ENCODE data around the gene GATM. TPM values are rescaled to one million over a fixed set of nuclear protein-coding genes. Genes with fewer than 3 reads are reported as not detected.

The GATM gene
- total and polyA plus RNA-seq, 12 donors: 3.6 to 73.2 (median 25.8) TPM

GRCh38 chr15:45341790-45342189, 36.6 kb downstream of the GATM start:
- Histone ChIP-seq H3K36me3 (replicated peaks in 1 of 2) (no peaks in the 10 kb centered on the region), H3K4me3 (no peak overlapping the region), H3K27ac (no peak overlapping the region), H3K4me1 (replicated peaks in 1 of 2) (no peaks in the 10 kb centered on the region), H3K27me3 (no peaks in the 10 kb centered on the region), H3K9me3 (replicated peaks in 1 of 3) (no peaks in the 10 kb centered on the region)
- WGBS, 4 donors: 77 to 85% (median 82%) methylated on average over 4 of the region's 4 CpGs
- DNase-seq: no peak
- TF ChIP-seq, protein P1, sequence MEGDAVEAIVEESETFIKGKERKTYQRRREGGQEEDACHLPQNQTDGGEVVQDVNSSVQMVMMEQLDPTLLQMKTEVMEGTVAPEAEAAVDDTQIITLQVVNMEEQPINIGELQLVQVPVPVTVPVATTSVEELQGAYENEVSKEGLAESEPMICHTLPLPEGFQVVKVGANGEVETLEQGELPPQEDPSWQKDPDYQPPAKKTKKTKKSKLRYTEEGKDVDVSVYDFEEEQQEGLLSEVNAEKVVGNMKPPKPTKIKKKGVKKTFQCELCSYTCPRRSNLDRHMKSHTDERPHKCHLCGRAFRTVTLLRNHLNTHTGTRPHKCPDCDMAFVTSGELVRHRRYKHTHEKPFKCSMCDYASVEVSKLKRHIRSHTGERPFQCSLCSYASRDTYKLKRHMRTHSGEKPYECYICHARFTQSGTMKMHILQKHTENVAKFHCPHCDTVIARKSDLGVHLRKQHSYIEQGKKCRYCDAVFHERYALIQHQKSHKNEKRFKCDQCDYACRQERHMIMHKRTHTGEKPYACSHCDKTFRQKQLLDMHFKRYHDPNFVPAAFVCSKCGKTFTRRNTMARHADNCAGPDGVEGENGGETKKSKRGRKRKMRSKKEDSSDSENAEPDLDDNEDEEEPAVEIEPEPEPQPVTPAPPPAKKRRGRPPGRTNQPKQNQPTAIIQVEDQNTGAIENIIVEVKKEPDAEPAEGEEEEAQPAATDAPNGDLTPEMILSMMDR (IDR thresholded peaks at IDR 0.05): no peak
- no peak for TF ChIP-seq POLR2A (IDR thresholded peaks at IDR 0.05)
- intact Hi-C loops (cut with DNase I): no loop called here

- H3K4me1 ChIP-seq (replicated peaks in 1 of 2): no peaks in the 10 kb centered on the region
- no peaks in the 10 kb centered on the region for H3K27me3 ChIP-seq
- TF ChIP-seq POLR2A (IDR thresholded peaks at IDR 0.05): no peak
- TF ChIP-seq, protein P1 (IDR thresholded peaks at IDR 0.05): no peak
- no peak for DNase-seq
- intact Hi-C loops (cut with DNase I): no loop called here
- WGBS, 4 donors: 67 to 83% (median 70%) methylated on average over 3 of the region's 3 CpGs
- H3K9me3 ChIP-seq (replicated peaks in 1 of 3): no peaks in the 10 kb centered on the region
- H3K36me3 ChIP-seq (replicated peaks in 1 of 2): no peaks in the 10 kb centered on the region
- H3K27ac ChIP-seq: no peak overlapping the region
- no peak overlapping the region for H3K4me3 ChIP-seq
Observed at GRCh38 chr15:45340429-45340828, 37.9 kb downstream of the GATM start.

GRCh38 chr15:45338417-45338816, 39.9 kb downstream of the GATM start:
- no peak for DNase-seq
- Histone ChIP-seq H3K27me3 (no peaks in the 10 kb centered on the region), H3K9me3 (replicated peaks in 1 of 3) (no peaks in the 10 kb centered on the region), H3K4me1 (replicated peaks in 1 of 2) (no peaks in the 10 kb centered on the region), H3K4me3 (no peak overlapping the region), H3K27ac (no peak overlapping the region), H3K36me3 (replicated peaks in 1 of 2) (no peaks in the 10 kb centered on the region)
- no peak for TF ChIP-seq POLR2A (IDR thresholded peaks at IDR 0.05)
- TF ChIP-seq, protein P1 (IDR thresholded peaks at IDR 0.05): no peak
- 66 to 78% (median 71%) methylated on average over 3 of the region's 3 CpGs for WGBS, 4 donors
- intact Hi-C loops (cut with DNase I): no loop called here

DNA sequence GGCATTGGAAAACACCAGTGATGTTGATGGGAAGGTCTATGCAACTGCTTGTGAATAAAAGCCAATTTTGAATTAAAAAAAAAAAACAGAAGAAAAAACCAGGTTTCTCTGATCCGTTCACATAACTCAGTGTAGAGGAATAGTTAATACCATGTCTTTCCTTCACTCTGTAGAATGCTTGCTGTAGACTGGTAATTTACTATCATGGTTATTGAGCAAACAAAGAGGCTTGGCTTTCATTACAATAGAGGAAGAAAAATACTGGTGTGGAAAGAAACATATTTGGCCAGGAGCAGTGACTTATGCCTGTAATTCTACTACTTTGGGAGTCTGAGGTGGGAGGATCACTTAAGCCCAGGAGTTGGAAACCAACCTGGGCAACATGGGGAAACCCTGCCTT, 41.1 kb downstream of the GATM start:
- H3K4me3 ChIP-seq: no peak overlapping the region
- no peaks in the 10 kb centered on the region for H3K36me3 ChIP-seq (replicated peaks in 1 of 2)
- intact Hi-C loops (cut with DNase I): no loop called here
- no peaks in the 10 kb centered on the region for H3K9me3 ChIP-seq (replicated peaks in 1 of 3)
- no peaks in the 10 kb centered on the region for H3K27me3 ChIP-seq
- 71 to 84% (median 74%) methylated on average over 1 of the region's 1 CpG for WGBS, 4 donors
- no peak overlapping the region for H3K27ac ChIP-seq
- H3K4me1 ChIP-seq (replicated peaks in 1 of 2): no peaks in the 10 kb centered on the region
- DNase-seq: no peak
- TF ChIP-seq, protein P1 (IDR thresholded peaks at IDR 0.05): no peak
- no peak for TF ChIP-seq POLR2A (IDR thresholded peaks at IDR 0.05)

Data from adrenal gland (tissue), 12 donors.